PC-9 (cell line): ENCODE measurements around the gene CACNA1I. TPM values are rescaled to one million over a fixed set of nuclear protein-coding genes. Genes with fewer than 3 reads are reported as not detected.
A peak's percentile ranks its signal among the peaks of the same experiment; 100 is the strongest.

Source experiments
- BruUV-seq: library from RNA; stranded (reverse); fragments of 400-500 nt; replicated peaks from 2 replicates; lab custom pipeline; 2021; lab: Mats Ljungman, UMichigan
- CTCF ChIA-PET: fragments of 300-600 bp; sonication (Branson Sonifier 250); formaldehyde crosslinking; loops from one replicate; lab custom pipeline; 2022; ENCODE audit warnings: antibody characterized with exemption; lab: Charles Lee
- POLR2A ChIA-PET: fragments of 300-600 bp; sonication (Branson Sonifier 250); formaldehyde crosslinking; loops from one replicate; lab custom pipeline; 2022; ENCODE audit warnings: antibody characterized with exemption; ENCODE audit not compliant: unreplicated experiment; lab: Charles Lee
- DNase-seq, 2 experiments: peaks; one replicate each; pipeline versions ENCODE4 v3.0.0 to v3.0.0-alpha.2; 2015 to 2022; ENCODE audit warnings: mixed read lengths in 1 of 2
- H2AFZ ChIP-seq: fragments of 200-600 bp; sonication (generic); 2 replicates; pipeline ENCODE4 v1.8.1; 2017; ENCODE audit warnings: antibody characterized with exemption
- H3F3A ChIP-seq: fragments of 200-600 bp; sonication (generic); 2 replicates; pipeline ENCODE4 v1.8.1; 2017; ENCODE audit warnings: antibody characterized with exemption, mild to moderate bottlenecking, low read depth; ENCODE audit not compliant: insufficient read depth
- H3K27ac ChIP-seq: fragments of 200-600 bp; sonication (generic); 2 replicates; pipeline ENCODE4 v1.6.1; 2016; ENCODE audit warnings: mixed run types
- H3K27me3 ChIP-seq: fragments of 200-600 bp; sonication (generic); 2 replicates; pipeline ENCODE4 v1.6.1; 2016; ENCODE audit warnings: low read depth, mixed run types; ENCODE audit not compliant: insufficient read depth
- H3K36me3 ChIP-seq: fragments of 200-600 bp; sonication (generic); 2 replicates; pipeline ENCODE4 v1.6.1; 2016; ENCODE audit warnings: low read depth, mixed run types
- H3K4me1 ChIP-seq: fragments of 200-600 bp; sonication (generic); replicated peaks from 2 replicates; pipeline ENCODE4 v1.6.1; 2016; ENCODE audit warnings: mixed run types; ENCODE audit not compliant: insufficient read depth
- H3K4me2 ChIP-seq: fragments of 200-600 bp; sonication (generic); 2 replicates; pipeline ENCODE4 v1.6.1; 2017; ENCODE audit warnings: mixed run types
- H3K4me3 ChIP-seq: fragments of 200-600 bp; sonication (generic); 2 replicates; pipeline ENCODE4 v1.6.1; 2016; ENCODE audit warnings: mixed run types
- H3K79me2 ChIP-seq: fragments of 200-600 bp; sonication (generic); 2 replicates; pipeline ENCODE4 v1.6.1; 2017; ENCODE audit warnings: low read depth, mixed run types
- H3K9me2 ChIP-seq: fragments of 200-600 bp; sonication (generic); 2 replicates; pipeline ENCODE4 v1.8.1; 2017; ENCODE audit warnings: mild to moderate bottlenecking; ENCODE audit not compliant: insufficient read depth
- H3K9me3 ChIP-seq: fragments of 200-600 bp; sonication (generic); 2 replicates; pipeline ENCODE4 v1.8.1; 2016; ENCODE audit warnings: low read depth; ENCODE audit not compliant: insufficient read depth
- H4K20me1 ChIP-seq: fragments of 200-600 bp; sonication (generic); 2 replicates; pipeline ENCODE4 v1.8.1; 2017; ENCODE audit not compliant: insufficient read depth
- CTCF ChIP-seq: fragments of 200-600 bp; sonication (generic); conservative IDR thresholded peaks from 2 replicates; pipeline ENCODE4 v1.6.1; 2017; ENCODE audit warnings: mixed run types, antibody characterized with exemption, mild to moderate bottlenecking, moderate library complexity
- EZH2 ChIP-seq: fragments of 200-600 bp; sonication (generic); IDR thresholded peaks from 2 replicates; pipeline ENCODE4 v1.8.0; 2017; ENCODE audit warnings: antibody characterized with exemption, low read depth
- intact Hi-C: fragments of 100-400 bp; cut with micrococcal nuclease; formaldehyde crosslinking; loops from one replicate; pipeline ENCODE4 v1.10.0; 2022; ENCODE audit not compliant: unreplicated experiment
- total RNA-seq: library from RNA; stranded (reverse); gene quantifications from 2 replicates; pipeline ENCODE4 v1.2.3, GENCODE V29; 2021

The CACNA1I gene
- total RNA-seq, 1 experiment from 2014 or later = 2.8 TPM

- no peaks in the 10 kb centered on the region for H3K79me2 ChIP-seq
- H3K4me1 ChIP-seq = peaks cover 19% of the 10 kb centered on the region
- H3K4me3 ChIP-seq = no peak overlapping the region
- no peaks in the 10 kb centered on the region for H3K36me3 ChIP-seq
- H4K20me1 ChIP-seq = no peaks in the 10 kb centered on the region
- H3K27ac ChIP-seq = no peak overlapping the region
- intact Hi-C loops = no loop called here
- H3K9me3 ChIP-seq = peaks cover 20% of the 10 kb centered on the region
- H3K4me2 ChIP-seq = no peak overlapping the region
- H2AFZ ChIP-seq = no peak overlapping the region
- POLR2A ChIA-PET = no interaction called here
- peaks cover 16% of the 10 kb centered on the region; the same call in 1 of the 2 replicates for H3F3A ChIP-seq
- CTCF ChIA-PET = no interaction called here
- no peak for TF ChIP-seq EZH2
- no peak for TF ChIP-seq CTCF
- no TSS peak for BruUV-seq
- H3K27me3 ChIP-seq = no peaks in the 10 kb centered on the region
- no peak for DNase-seq
- no peaks in the 10 kb centered on the region for H3K9me2 ChIP-seq
Measured at GRCh38 chr22:39669432-39669831, 98.9 kb downstream of the CACNA1I start.

GRCh38 chr22:39671936-39672335 lies 101.4 kb downstream of the CACNA1I start:
- H2AFZ ChIP-seq = no peak overlapping the region
- no peaks in the 10 kb centered on the region for H3K36me3 ChIP-seq
- no peak overlapping the region for H3K4me2 ChIP-seq
- H3F3A ChIP-seq = peaks cover 6% of the 10 kb centered on the region; the same call in 1 of the 2 replicates
- H3K79me2 ChIP-seq = no peaks in the 10 kb centered on the region
- peaks cover 20% of the 10 kb centered on the region for H3K9me3 ChIP-seq
- intact Hi-C loops = no loop called here
- CTCF ChIA-PET = no interaction called here
- TF ChIP-seq EZH2 (no peak), CTCF (no peak)
- no peak for DNase-seq
- no TSS peak for BruUV-seq
- H3K9me2 ChIP-seq = no peaks in the 10 kb centered on the region
- peaks cover 22% of the 10 kb centered on the region for H3K4me1 ChIP-seq
- no peak overlapping the region for H3K4me3 ChIP-seq
- no peaks in the 10 kb centered on the region for H4K20me1 ChIP-seq
- no peak overlapping the region for H3K27ac ChIP-seq
- POLR2A ChIA-PET = no interaction called here
- H3K27me3 ChIP-seq = no peaks in the 10 kb centered on the region

GRCh38 chr22:39674536-39674935 lies 104.0 kb downstream of the CACNA1I start:
- TF ChIP-seq EZH2 = no peak
- no peak for TF ChIP-seq CTCF
- intact Hi-C loops = no loop called here
- H3K4me1 ChIP-seq = peaks cover 22% of the 10 kb centered on the region
- H3F3A ChIP-seq = peaks cover 6% of the 10 kb centered on the region; the same call in 1 of the 2 replicates
- H3K27me3 ChIP-seq = no peaks in the 10 kb centered on the region
- ChIA-PET CTCF (interaction anchor here (1.0 kb wide), 1 partner anchor 10 kb away, joined by 3 read pairs; no protein-coding TSS in a partner anchor), POLR2A (no interaction called here)
- peaks cover 20% of the 10 kb centered on the region for H3K9me3 ChIP-seq
- peak overlapping the region; percentile 53 for H3K4me2 ChIP-seq
- BruUV-seq = no TSS peak
- H4K20me1 ChIP-seq = no peaks in the 10 kb centered on the region
- H3K4me3 ChIP-seq = no peak overlapping the region
- H3K27ac ChIP-seq = no peak overlapping the region
- no peaks in the 10 kb centered on the region for H3K79me2 ChIP-seq
- H3K36me3 ChIP-seq = no peaks in the 10 kb centered on the region
- H2AFZ ChIP-seq = no peak overlapping the region
- peak; percentile 33 to 74 for DNase-seq
- no peaks in the 10 kb centered on the region for H3K9me2 ChIP-seq
